SH-SY5Y (cell line): ENCODE results near the gene FANCE.

Experiments used
- GATA2 ChIP-seq: IDR thresholded peaks from 2 replicates; pipeline ENCODE4 v1.6.1; 2011; ENCODE audit warnings: mild to moderate bottlenecking, low read depth, low read length
- GATA3 ChIP-seq: IDR thresholded peaks from 2 replicates; pipeline ENCODE4 v1.6.1; 2011; ENCODE audit warnings: low read depth, mild to moderate bottlenecking, low read length, moderate library complexity

GRCh38 chr6:35474942-35475570 lies 22.9 kb downstream of the FANCE start:
- TF ChIP-seq GATA2 (no peak), GATA3 (no peak)
